HEK293 (cell line): ENCODE measurements around the gene FGD5.

ENCODE experiments used
- CTCF ChIA-PET: fragments of 350-600 bp; formaldehyde crosslinking; extraction: SDS; loops from one replicate; lab custom pipeline; 2021; ENCODE audit warnings: antibody characterized with exemption; lab: Yijun Ruan, JAX
- POLR2A ChIA-PET: fragments of 300-600 bp; formaldehyde crosslinking; extraction: SDS; loops from one replicate; lab custom pipeline; 2020; ENCODE audit warnings: antibody characterized with exemption, inconsistent platforms; lab: Yijun Ruan, JAX
- H3K27ac ChIP-seq: fragments of 200-500 bp; sonication (Bioruptor generic); 2 replicates; pipeline ENCODE4 v1.5.1; 2014; ENCODE audit warnings: low read depth, low read length, control low read depth, inconsistent platforms; ENCODE audit errors: extremely low read depth
- H3K36me3 ChIP-seq, 2 experiments: fragments of 200-500 bp in 1 of 2; sonication (Bioruptor generic) in 1 of 2; 1 replicate in 1 of 2; 2 replicates in 1 of 2; pipeline ENCODE4 v1.5.1; 2014 to 2017; ENCODE audit warnings: inconsistent platforms in 2 of 2, low read length in 2 of 2; ENCODE audit not compliant: control insufficient read depth in 2 of 2, insufficient read depth in 1 of 2
- H3K4me1 ChIP-seq: fragments of 200-500 bp; sonication (Bioruptor generic); 2 replicates; pipeline ENCODE4 v1.5.1; 2014; ENCODE audit warnings: mild to moderate bottlenecking, low read length, inconsistent platforms; ENCODE audit not compliant: control insufficient read depth, insufficient read depth
- H3K4me3 ChIP-seq: 2 replicates; pipeline ENCODE4 v1.5.1; 2011; ENCODE audit warnings: low read depth, mild to moderate bottlenecking, control low read depth, low read length, moderate library complexity
- H3K9me3 ChIP-seq: fragments of 200-500 bp; sonication (Bioruptor generic); 2 replicates; pipeline ENCODE4 v1.5.1; 2014; ENCODE audit warnings: low read depth, low read length, inconsistent platforms; ENCODE audit not compliant: control insufficient read depth, insufficient read depth
- BCL11A ChIP-seq: fragments of 450-650 bp; formaldehyde crosslinking; IDR thresholded peaks from 2 replicates; pipeline ENCODE4 v1.5.1; 2016; ENCODE audit warnings: low read depth, missing biosample characterization, missing genetic modification characterization
- IKZF3 ChIP-seq: fragments of 450-650 bp; IDR thresholded peaks from 2 replicates; pipeline ENCODE4 v1.5.0; 2018; ENCODE audit warnings: missing biosample characterization, mild to moderate bottlenecking, missing genetic modification characterization, moderate library complexity
- KLF1 ChIP-seq: fragments of 450-650 bp; formaldehyde crosslinking; IDR thresholded peaks from 2 replicates; pipeline ENCODE4 v1.5.1; 2016; ENCODE audit warnings: missing biosample characterization, missing genetic modification characterization
- KLF10 ChIP-seq: fragments of 450-650 bp; IDR thresholded peaks from 2 replicates; pipeline ENCODE4 v1.5.1; 2018; ENCODE audit warnings: missing biosample characterization, mild to moderate bottlenecking, missing genetic modification characterization
- OSR2 ChIP-seq: fragments of 450-650 bp; formaldehyde crosslinking; IDR thresholded peaks from 2 replicates; pipeline ENCODE4 v1.5.1; 2016; ENCODE audit warnings: missing biosample characterization, missing genetic modification characterization
- SP7 ChIP-seq: fragments of 450-650 bp; formaldehyde crosslinking; IDR thresholded peaks from 2 replicates; pipeline ENCODE4 v1.5.1; 2016; ENCODE audit warnings: missing biosample characterization, missing genetic modification characterization
- ZBTB20 ChIP-seq: fragments of 450-650 bp; formaldehyde crosslinking; IDR thresholded peaks from 2 replicates; pipeline ENCODE4 v1.5.1; 2016; ENCODE audit warnings: missing biosample characterization, missing genetic modification characterization
- ZBTB8A ChIP-seq: fragments of 450-650 bp; formaldehyde crosslinking; IDR thresholded peaks from 2 replicates; pipeline ENCODE4 v1.5.1; 2016; ENCODE audit warnings: missing biosample characterization, missing genetic modification characterization
- ZFP37 ChIP-seq: fragments of 450-650 bp; formaldehyde crosslinking; IDR thresholded peaks from 2 replicates; pipeline ENCODE4 v1.5.1; 2016; ENCODE audit warnings: missing biosample characterization, missing genetic modification characterization
- ZIC2 ChIP-seq: fragments of 450-650 bp; formaldehyde crosslinking; IDR thresholded peaks from 2 replicates; pipeline ENCODE4 v1.5.1; 2016; ENCODE audit warnings: missing biosample characterization, missing genetic modification characterization
- ZNF132 ChIP-seq: fragments of 450-650 bp; formaldehyde crosslinking; IDR thresholded peaks from 2 replicates; pipeline ENCODE4 v1.5.1; 2017; ENCODE audit warnings: missing biosample characterization, missing genetic modification characterization, borderline replicate concordance
- ZNF16 ChIP-seq: fragments of 450-650 bp; formaldehyde crosslinking; IDR thresholded peaks from 2 replicates; pipeline ENCODE4 v1.5.1; 2016; ENCODE audit warnings: low read depth, missing biosample characterization, missing genetic modification characterization
- ZNF2 ChIP-seq: fragments of 450-650 bp; formaldehyde crosslinking; IDR thresholded peaks from 2 replicates; pipeline ENCODE4 v1.5.1; 2016; ENCODE audit warnings: missing biosample characterization, missing genetic modification characterization
- ZNF341 ChIP-seq: fragments of 450-650 bp; formaldehyde crosslinking; IDR thresholded peaks from 2 replicates; pipeline ENCODE4; 2016; ENCODE audit warnings: low read depth, missing biosample characterization, missing genetic modification characterization
- ZNF394 ChIP-seq: fragments of 450-650 bp; formaldehyde crosslinking; IDR thresholded peaks from 2 replicates; pipeline ENCODE4 v1.5.1; 2016; ENCODE audit warnings: missing biosample characterization, missing genetic modification characterization, mild to moderate bottlenecking, moderate library complexity, borderline replicate concordance
- ZNF473 ChIP-seq: fragments of 450-650 bp; formaldehyde crosslinking; IDR thresholded peaks from 2 replicates; pipeline ENCODE4 v1.5.1; 2017; ENCODE audit warnings: missing biosample characterization, missing genetic modification characterization
- ZNF560 ChIP-seq: fragments of 450-650 bp; formaldehyde crosslinking; IDR thresholded peaks from 2 replicates; pipeline ENCODE4 v1.5.1; 2017; ENCODE audit warnings: missing biosample characterization, missing genetic modification characterization, borderline replicate concordance
- ZNF610 ChIP-seq: fragments of 450-650 bp; formaldehyde crosslinking; IDR thresholded peaks from 2 replicates; pipeline ENCODE4 v1.5.1; 2016; ENCODE audit warnings: missing biosample characterization, missing genetic modification characterization, borderline replicate concordance
- ZNF654 ChIP-seq: fragments of 450-650 bp; formaldehyde crosslinking; IDR thresholded peaks from 2 replicates; pipeline ENCODE4 v1.5.1; 2016; ENCODE audit warnings: low read depth, missing biosample characterization, missing genetic modification characterization
- ZNF707 ChIP-seq: fragments of 450-650 bp; formaldehyde crosslinking; IDR thresholded peaks from 2 replicates; pipeline ENCODE4 v1.5.1; 2016; ENCODE audit warnings: missing biosample characterization, missing genetic modification characterization
- ZNF843 ChIP-seq: fragments of 450-650 bp; formaldehyde crosslinking; IDR thresholded peaks from 2 replicates; pipeline ENCODE4 v1.5.1; 2016; ENCODE audit warnings: missing biosample characterization, missing genetic modification characterization
- TF ChIP-seq, protein P1 (sequence below): fragments of 450-650 bp; formaldehyde crosslinking; IDR thresholded peaks from 2 replicates; pipeline ENCODE4; 2016; ENCODE audit warnings: missing biosample characterization, missing genetic modification characterization
- TF ChIP-seq, protein P2 (sequence below): fragments of 450-650 bp; formaldehyde crosslinking; conservative IDR thresholded peaks from 2 replicates; pipeline ENCODE4 v1.5.1; 2016; ENCODE audit warnings: low read depth, missing biosample characterization, missing genetic modification characterization
- TF ChIP-seq, protein P3 (sequence below): fragments of 450-650 bp; formaldehyde crosslinking; IDR thresholded peaks from 2 replicates; pipeline ENCODE4 v1.5.1; 2017; ENCODE audit warnings: missing biosample characterization, mild to moderate bottlenecking, missing genetic modification characterization, moderate library complexity
- TF ChIP-seq, protein P4 (sequence below): fragments of 450-650 bp; formaldehyde crosslinking; IDR thresholded peaks from 2 replicates; pipeline ENCODE4 v1.5.1; 2016; ENCODE audit warnings: missing biosample characterization, missing genetic modification characterization

Gene FGD5

DNA sequence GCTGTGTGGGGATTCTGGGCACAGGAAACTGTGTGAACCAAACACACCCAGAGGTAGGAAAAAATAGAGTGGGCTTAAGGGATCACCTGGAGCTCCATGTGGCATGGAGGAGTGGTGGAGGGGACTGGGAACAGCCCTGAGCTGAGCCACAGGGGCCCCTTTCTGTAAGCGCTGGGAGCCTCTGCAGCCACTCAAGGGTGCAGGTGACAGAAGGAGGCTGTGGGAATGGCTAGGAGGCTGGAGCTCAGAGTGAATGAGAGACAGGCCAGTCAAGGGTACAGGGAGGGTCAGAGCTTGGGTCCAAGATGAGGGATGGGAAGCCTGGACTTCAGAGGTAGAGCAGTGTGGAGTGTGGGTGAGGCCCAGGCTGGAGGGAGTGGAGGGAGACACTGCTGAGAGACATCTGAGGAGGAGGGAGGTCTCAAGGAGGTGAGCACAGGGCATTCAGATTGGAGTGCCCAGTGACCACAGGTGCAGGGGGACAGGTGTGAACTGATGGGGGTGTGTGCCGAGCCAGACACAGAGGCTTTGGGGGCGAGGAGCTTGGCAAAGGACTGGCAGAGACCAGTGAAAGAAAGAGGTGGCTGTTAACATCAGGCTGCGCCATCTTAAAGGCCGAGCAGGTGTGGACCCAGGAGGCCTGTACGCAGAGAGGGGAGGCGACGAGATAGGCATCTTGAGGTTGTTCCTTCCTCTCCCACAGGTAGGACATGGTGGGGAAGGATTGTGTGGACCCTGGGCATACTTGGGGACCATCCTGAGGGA lies 56.8 kb downstream of the FGD5 start:
- Histone ChIP-seq H3K27ac (no peak overlapping the region), H3K4me3 (no peak overlapping the region), H3K36me3 (no peaks in the 10 kb centered on the region), H3K4me1 (no peaks in the 10 kb centered on the region), H3K9me3 (no peaks in the 10 kb centered on the region)
- peak; percentile 19; the same call in 1 of the 2 replicates for TF ChIP-seq ZNF341 (tag by site-specific recombination)
- TF ChIP-seq ZNF843: no peak
- TF ChIP-seq ZNF560: no peak
- TF ChIP-seq ZNF610 (tag by site-specific recombination): no peak
- POLR2A ChIA-PET: no interaction called here
- CTCF ChIA-PET: no interaction called here

DNA sequence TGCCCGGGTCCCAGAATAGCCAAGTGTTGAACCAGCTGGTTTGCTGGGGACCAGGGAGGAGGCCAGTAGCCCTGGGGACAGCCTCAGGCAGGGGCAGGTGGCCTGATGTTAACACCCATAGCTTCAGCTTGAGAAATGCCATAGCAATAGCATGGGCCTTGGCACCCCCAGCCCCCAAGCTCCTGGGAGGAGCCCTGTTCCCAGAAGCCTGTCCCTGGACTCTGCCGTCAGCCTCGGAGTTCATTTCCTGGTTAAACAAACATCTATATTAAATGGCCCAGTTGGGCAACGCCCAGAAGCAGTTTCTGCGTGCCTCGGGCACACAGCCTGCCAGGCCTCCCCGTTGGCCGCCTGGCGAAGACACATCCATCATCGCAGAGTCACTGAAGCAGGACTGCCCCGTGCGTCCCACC lies 58.2 kb downstream of the FGD5 start:
- no peaks in the 10 kb centered on the region for H3K4me1 ChIP-seq
- no peak overlapping the region for H3K27ac ChIP-seq
- no peaks in the 10 kb centered on the region for H3K9me3 ChIP-seq
- CTCF ChIA-PET: interaction anchor here (0.6 to 0.7 kb wide), 2 partner anchors 42 to 751 kb away, joined by 3 to 4 read pairs; no protein-coding TSS in a partner anchor
- POLR2A ChIA-PET: no interaction called here
- H3K36me3 ChIP-seq: no peaks in the 10 kb centered on the region
- no peak overlapping the region for H3K4me3 ChIP-seq
- TF ChIP-seq ZBTB8A (tag by site-specific recombination): peak; percentile 58; the same call in 1 of the 2 replicates
- no peak for TF ChIP-seq SP7
- TF ChIP-seq KLF1 (tag by site-specific recombination): peak; percentile 49; the same call in 1 of the 2 replicates
- peak; percentile 34 for TF ChIP-seq ZIC2
- TF ChIP-seq ZNF132 (tag by site-specific recombination): no peak
- no peak for TF ChIP-seq KLF10 (tag by site-specific recombination)
- peak; percentile 74; the same call in 1 of the 2 replicates for TF ChIP-seq OSR2 (tag by site-specific recombination)
- TF ChIP-seq ZNF473 (tag by site-specific recombination): no peak
- TF ChIP-seq BCL11A (tag by site-specific recombination): no peak
- TF ChIP-seq IKZF3 (tag by site-specific recombination): no peak
- no peak for TF ChIP-seq ZBTB20 (tag by site-specific recombination)
- TF ChIP-seq, protein P1, sequence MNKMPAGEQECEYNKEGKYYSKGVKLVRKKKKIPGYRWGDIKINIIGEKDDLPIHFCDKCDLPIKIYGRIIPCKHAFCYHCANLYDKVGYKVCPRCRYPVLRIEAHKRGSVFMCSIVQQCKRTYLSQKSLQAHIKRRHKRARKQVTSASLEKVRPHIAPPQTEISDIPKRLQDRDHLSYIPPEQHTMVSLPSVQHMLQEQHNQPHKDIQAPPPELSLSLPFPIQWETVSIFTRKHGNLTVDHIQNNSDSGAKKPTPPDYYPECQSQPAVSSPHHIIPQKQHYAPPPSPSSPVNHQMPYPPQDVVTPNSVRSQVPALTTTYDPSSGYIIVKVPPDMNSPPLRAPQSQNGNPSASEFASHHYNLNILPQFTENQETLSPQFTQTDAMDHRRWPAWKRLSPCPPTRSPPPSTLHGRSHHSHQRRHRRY: no peak
- TF ChIP-seq, protein P2, sequence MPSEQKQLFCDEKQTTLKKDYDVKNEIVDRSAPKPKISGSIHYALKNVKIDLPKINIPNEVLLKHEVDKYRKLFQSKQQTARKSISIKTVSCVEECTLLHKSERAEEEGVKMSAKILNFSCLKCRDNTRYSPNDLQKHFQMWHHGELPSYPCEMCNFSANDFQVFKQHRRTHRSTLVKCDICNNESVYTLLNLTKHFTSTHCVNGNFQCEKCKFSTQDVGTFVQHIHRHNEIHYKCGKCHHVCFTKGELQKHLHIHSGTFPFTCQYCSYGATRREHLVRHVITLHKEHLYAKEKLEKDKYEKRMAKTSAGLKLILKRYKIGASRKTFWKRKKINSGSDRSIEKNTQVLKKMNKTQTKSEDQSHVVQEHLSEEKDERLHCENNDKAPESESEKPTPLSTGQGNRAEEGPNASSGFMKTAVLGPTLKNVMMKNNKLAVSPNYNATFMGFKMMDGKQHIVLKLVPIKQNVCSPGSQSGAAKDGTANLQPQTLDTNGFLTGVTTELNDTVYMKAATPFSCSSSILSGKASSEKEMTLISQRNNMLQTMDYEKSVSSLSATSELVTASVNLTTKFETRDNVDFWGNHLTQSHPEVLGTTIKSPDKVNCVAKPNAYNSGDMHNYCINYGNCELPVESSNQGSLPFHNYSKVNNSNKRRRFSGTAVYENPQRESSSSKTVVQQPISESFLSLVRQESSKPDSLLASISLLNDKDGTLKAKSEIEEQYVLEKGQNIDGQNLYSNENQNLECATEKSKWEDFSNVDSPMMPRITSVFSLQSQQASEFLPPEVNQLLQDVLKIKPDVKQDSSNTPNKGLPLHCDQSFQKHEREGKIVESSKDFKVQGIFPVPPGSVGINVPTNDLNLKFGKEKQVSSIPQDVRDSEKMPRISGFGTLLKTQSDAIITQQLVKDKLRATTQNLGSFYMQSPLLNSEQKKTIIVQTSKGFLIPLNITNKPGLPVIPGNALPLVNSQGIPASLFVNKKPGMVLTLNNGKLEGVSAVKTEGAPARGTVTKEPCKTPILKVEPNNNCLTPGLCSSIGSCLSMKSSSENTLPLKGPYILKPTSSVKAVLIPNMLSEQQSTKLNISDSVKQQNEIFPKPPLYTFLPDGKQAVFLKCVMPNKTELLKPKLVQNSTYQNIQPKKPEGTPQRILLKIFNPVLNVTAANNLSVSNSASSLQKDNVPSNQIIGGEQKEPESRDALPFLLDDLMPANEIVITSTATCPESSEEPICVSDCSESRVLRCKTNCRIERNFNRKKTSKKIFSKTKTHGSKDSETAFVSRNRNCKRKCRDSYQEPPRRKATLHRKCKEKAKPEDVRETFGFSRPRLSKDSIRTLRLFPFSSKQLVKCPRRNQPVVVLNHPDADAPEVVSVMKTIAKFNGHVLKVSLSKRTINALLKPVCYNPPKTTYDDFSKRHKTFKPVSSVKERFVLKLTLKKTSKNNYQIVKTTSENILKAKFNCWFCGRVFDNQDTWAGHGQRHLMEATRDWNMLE (tag by site-specific recombination): no peak
- no peak for TF ChIP-seq ZNF707
- TF ChIP-seq ZNF341 (tag by site-specific recombination): peak; percentile 20; the same call in 1 of the 2 replicates
- TF ChIP-seq ZFP37 (tag by site-specific recombination): no peak
- TF ChIP-seq, protein P3, sequence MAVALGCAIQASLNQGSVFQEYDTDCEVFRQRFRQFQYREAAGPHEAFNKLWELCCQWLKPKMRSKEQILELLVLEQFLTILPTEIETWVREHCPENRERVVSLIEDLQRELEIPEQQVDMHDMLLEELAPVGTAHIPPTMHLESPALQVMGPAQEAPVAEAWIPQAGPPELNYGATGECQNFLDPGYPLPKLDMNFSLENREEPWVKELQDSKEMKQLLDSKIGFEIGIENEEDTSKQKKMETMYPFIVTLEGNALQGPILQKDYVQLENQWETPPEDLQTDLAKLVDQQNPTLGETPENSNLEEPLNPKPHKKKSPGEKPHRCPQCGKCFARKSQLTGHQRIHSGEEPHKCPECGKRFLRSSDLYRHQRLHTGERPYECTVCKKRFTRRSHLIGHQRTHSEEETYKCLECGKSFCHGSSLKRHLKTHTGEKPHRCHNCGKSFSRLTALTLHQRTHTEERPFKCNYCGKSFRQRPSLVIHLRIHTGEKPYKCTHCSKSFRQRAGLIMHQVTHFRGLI (tag by site-specific recombination): peak; percentile 37; the same call in 1 of the 2 replicates
- TF ChIP-seq, protein P4, sequence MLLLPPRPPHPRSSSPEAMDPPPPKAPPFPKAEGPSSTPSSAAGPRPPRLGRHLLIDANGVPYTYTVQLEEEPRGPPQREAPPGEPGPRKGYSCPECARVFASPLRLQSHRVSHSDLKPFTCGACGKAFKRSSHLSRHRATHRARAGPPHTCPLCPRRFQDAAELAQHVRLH (tag by site-specific recombination): no peak
- no peak for TF ChIP-seq ZNF2 (tag by site-specific recombination)
- TF ChIP-seq ZNF16 (tag by site-specific recombination): no peak
- no peak for TF ChIP-seq ZNF654 (tag by site-specific recombination)
- no peak for TF ChIP-seq ZNF394 (tag by site-specific recombination)
